Prostate gland (tissue), 2 donors: ENCODE results near the gene EIF1. TPM values are rescaled to one million over a fixed set of nuclear protein-coding genes. Genes with fewer than 3 reads are reported as not detected.
"Not testable (repeated sequence)": the region's sequence is repeated elsewhere in the genome, so short reads cannot be mapped to it uniquely, and the experiment has no call there.

Experiments
- DNase-seq: peaks from one replicate; pipeline ENCODE4 v3.0.0-alpha.2; 2019; ENCODE audit warnings: low spot score
- H3K27ac ChIP-seq, 2 donors: fragments of 200-600 bp; sonication (generic); 2 replicates each; pipeline ENCODE4 v1.5.1; 2017 to 2019
- H3K27me3 ChIP-seq: fragments of 200-600 bp; sonication (generic); replicated peaks from 2 replicates; pipeline ENCODE4 v1.5.1; 2019; ENCODE audit not compliant: insufficient read depth
- H3K36me3 ChIP-seq, 2 donors: fragments of 200-600 bp; sonication (generic); 1 replicate in 1 of 2; 2 replicates in 1 of 2; pipeline versions ENCODE4 v1.5.1 to v1.8.1; 2017 to 2019
- H3K4me1 ChIP-seq: fragments of 200-600 bp; sonication (generic); replicated peaks from 2 replicates; pipeline ENCODE4 v1.5.1; 2019
- H3K4me3 ChIP-seq, 2 donors: fragments of 200-600 bp; sonication (generic); 2 replicates each; pipeline ENCODE4 v1.5.1; 2017 to 2019
- H3K9me3 ChIP-seq: fragments of 200-600 bp; sonication (generic); 2 replicates; pipeline ENCODE4 v1.5.1; 2017
- CTCF ChIP-seq, 4 experiments: fragments of 200-600 bp in 2 of 4; fragments of 450-650 bp in 2 of 4; sonication (generic) in 2 of 4; IDR thresholded peaks; 1 replicate in 3 of 4; 2 replicates in 1 of 4; pipeline ENCODE4 v1.5.1; 2016 to 2019; ENCODE audit warnings: antibody characterized with exemption in 4 of 4, mild to moderate bottlenecking in 2 of 4, moderate library complexity in 2 of 4
- POLR2A ChIP-seq: fragments of 450-650 bp; IDR thresholded peaks from one replicate; pipeline ENCODE4 v1.6.1; 2016; ENCODE audit warnings: antibody characterized with exemption, mild to moderate bottlenecking
- POLR2AphosphoS5 ChIP-seq: sonication (generic); formaldehyde crosslinking; IDR thresholded peaks from one replicate; pipeline ENCODE4 v1.6.1; 2017; ENCODE audit warnings: antibody characterized with exemption
- WGBS: methylation state at CpG from one replicate; pipeline ENCODE4 v1.1.5; 2018; 5-methylcytosine and 5-hydroxymethylcytosine counted together
- intact Hi-C: fragments of 100-400 bp; cut with DNase I; formaldehyde crosslinking; loops from one replicate; pipeline ENCODE4 v1.14.2; 2022
- total RNA-seq, 2 donors: library from RNA; depleted of rRNA; stranded (reverse); fragments of >200 nt; gene quantifications; one replicate each; pipeline ENCODE4 v1.1.0, GENCODE V29; 2016

The EIF1 gene
- total RNA-seq, 2 donors from 2014 or later, result 136 to 320 TPM

- peak; percentile 72 for TF ChIP-seq POLR2AphosphoS5
- no peak for TF ChIP-seq POLR2A
- TF ChIP-seq CTCF (IDR thresholded peaks at IDR 0.05), result no peak
- WGBS, result 33% methylated on average over 6 of the region's 6 CpGs
- intact Hi-C loops, result no loop called here
- Histone ChIP-seq H3K4me1 (no peaks in the 10 kb centered on the region), H3K27ac (peak overlapping the region in 1 of 2 donors; percentile 8), H3K27me3 (no peaks in the 10 kb centered on the region), H3K4me3 (no peak overlapping the region), H3K9me3 (no peaks in the 10 kb centered on the region), H3K36me3 (peaks cover 5% of the 10 kb centered on the region in 2 donors)
- DNase-seq, result peak; percentile 55
Measured at GRCh38 chr17:41697122-41697962, 8.7 kb downstream of the EIF1 start.

GRCh38 chr17:41700843-41701242, 12.2 kb downstream of the EIF1 start:
- H3K27me3 ChIP-seq, H3K27ac ChIP-seq, H3K4me3 ChIP-seq, intact Hi-C loops, H3K36me3 ChIP-seq, H3K9me3 ChIP-seq, H3K4me1 ChIP-seq, DNase-seq: not testable (repeated sequence)
- 83% methylated on average over 3 of the region's 3 CpGs for WGBS

- DNase-seq, result no peak
- H3K9me3 ChIP-seq, result no peaks in the 10 kb centered on the region
- H3K36me3 ChIP-seq, result no peaks in the 10 kb centered on the region
- no peak overlapping the region for H3K27ac ChIP-seq
- no peaks in the 10 kb centered on the region for H3K4me1 ChIP-seq
- TF ChIP-seq POLR2AphosphoS5, result no peak
- intact Hi-C loops, result no loop called here
- no peak overlapping the region for H3K4me3 ChIP-seq
- WGBS, result 89% methylated on average over 8 of the region's 8 CpGs
- no peaks in the 10 kb centered on the region for H3K27me3 ChIP-seq
Measured at GRCh38 chr17:41702712-41703111, 14.0 kb downstream of the EIF1 start.

GRCh38 chr17:41705271-41705991, 16.7 kb downstream of the EIF1 start:
- WGBS, result 75% methylated on average over 13 of the region's 13 CpGs
- H3K9me3 ChIP-seq, result no peaks in the 10 kb centered on the region
- H3K27ac ChIP-seq, result no peak overlapping the region
- no peaks in the 10 kb centered on the region for H3K36me3 ChIP-seq
- DNase-seq, result no peak
- H3K4me3 ChIP-seq, result no peak overlapping the region
- no peak for TF ChIP-seq CTCF (IDR thresholded peaks at IDR 0.05)
- TF ChIP-seq POLR2AphosphoS5, result no peak
- TF ChIP-seq POLR2A, result no peak
- H3K4me1 ChIP-seq, result no peaks in the 10 kb centered on the region
- H3K27me3 ChIP-seq, result no peaks in the 10 kb centered on the region
- intact Hi-C loops, result no loop called here

GRCh38 chr17:41707803-41708669, 19.4 kb downstream of the EIF1 start:
- no peak overlapping the region for H3K4me3 ChIP-seq
- H3K9me3 ChIP-seq, result no peaks in the 10 kb centered on the region
- TF ChIP-seq POLR2A, result no peak
- no peak for TF ChIP-seq POLR2AphosphoS5
- TF ChIP-seq CTCF (IDR thresholded peaks at IDR 0.05), result no peak
- intact Hi-C loops, result no loop called here
- no peaks in the 10 kb centered on the region for H3K4me1 ChIP-seq
- no peak overlapping the region for H3K27ac ChIP-seq
- no peaks in the 10 kb centered on the region for H3K36me3 ChIP-seq
- DNase-seq, result no peak
- WGBS, result 74% methylated on average over 10 of the region's 10 CpGs
- no peaks in the 10 kb centered on the region for H3K27me3 ChIP-seq
